T-helper 2 cell treated with Interferon-gamma antibody and Interleukin-4, amounts not matched to agents 5 μg/mL and 100 μg/mL, for 36 hours (primary cell): ENCODE results near the gene TRAK1.

Experiments
- DNase-seq: peaks from one replicate; pipeline ENCODE4 v3.0.0; 2021; ENCODE audit warnings: low spot score
- H3K27ac Mint-ChIP-seq: one replicate; pipeline ENCODE4 v1.8.0; 2021; ENCODE audit warnings: mild to moderate bottlenecking, mixed read lengths
- H3K27me3 Mint-ChIP-seq: one replicate; pipeline ENCODE4 v1.8.0; 2021; ENCODE audit warnings: low read depth, mixed read lengths
- H3K36me3 Mint-ChIP-seq: one replicate; pipeline ENCODE4 v1.8.0; 2021; ENCODE audit warnings: low read depth, mixed read lengths
- H3K4me1 Mint-ChIP-seq: one replicate; pipeline ENCODE4 v1.8.0; 2021; ENCODE audit warnings: low read depth, mixed read lengths
- H3K4me3 Mint-ChIP-seq: one replicate; pipeline ENCODE4 v1.8.0; 2022; ENCODE audit warnings: mild to moderate bottlenecking, moderate library complexity, mixed read lengths
- H3K9me3 Mint-ChIP-seq: one replicate; pipeline ENCODE4 v1.8.0; 2021; ENCODE audit warnings: mixed read lengths

Gene TRAK1

GRCh38 chr3:42134867-42135464, 43.8 kb downstream of the TRAK1 start:
- H3K36me3 Mint-ChIP-seq = no peaks in the 10 kb centered on the region

GRCh38 chr3:42139621-42140453, 48.7 kb downstream of the TRAK1 start:
- H3K9me3 Mint-ChIP-seq = no peaks in the 10 kb centered on the region
- H3K4me3 Mint-ChIP-seq = no peak overlapping the region
- peaks cover 4% of the 10 kb centered on the region for H3K4me1 Mint-ChIP-seq
- H3K36me3 Mint-ChIP-seq = no peaks in the 10 kb centered on the region
- H3K27me3 Mint-ChIP-seq = no peaks in the 10 kb centered on the region
- H3K27ac Mint-ChIP-seq = no peak overlapping the region
- no peak for DNase-seq

More at GRCh38 chr3:42134867-42135464, 43.8 kb downstream of the TRAK1 start:
- Mint-ChIP-seq H3K4me1 (no peaks in the 10 kb centered on the region), H3K9me3 (no peaks in the 10 kb centered on the region), H3K27me3 (no peaks in the 10 kb centered on the region), H3K27ac (no peak overlapping the region), H3K4me3 (no peak overlapping the region)
- DNase-seq = no peak

GRCh38 chr3:42140665-42141203, 49.6 kb downstream of the TRAK1 start:
- Mint-ChIP-seq H3K9me3 (no peaks in the 10 kb centered on the region), H3K36me3 (no peaks in the 10 kb centered on the region), H3K27me3 (no peaks in the 10 kb centered on the region), H3K4me3 (no peak overlapping the region), H3K4me1 (peaks cover 4% of the 10 kb centered on the region), H3K27ac (no peak overlapping the region)
- DNase-seq = no peak

- peaks cover 5% of the 10 kb centered on the region for H3K4me1 Mint-ChIP-seq
- H3K27ac Mint-ChIP-seq = no peak overlapping the region
- no peaks in the 10 kb centered on the region for H3K9me3 Mint-ChIP-seq
- no peaks in the 10 kb centered on the region for H3K27me3 Mint-ChIP-seq
- H3K36me3 Mint-ChIP-seq = no peaks in the 10 kb centered on the region
- no peak overlapping the region for H3K4me3 Mint-ChIP-seq
- DNase-seq = no peak
Observed at GRCh38 chr3:42143440-42143839, 52.3 kb downstream of the TRAK1 start.

GRCh38 chr3:42144209-42144608, 53.1 kb downstream of the TRAK1 start:
- Mint-ChIP-seq H3K9me3 (no peaks in the 10 kb centered on the region), H3K27ac (no peak overlapping the region), H3K36me3 (no peaks in the 10 kb centered on the region), H3K4me1 (peaks cover 13% of the 10 kb centered on the region), H3K27me3 (no peaks in the 10 kb centered on the region), H3K4me3 (no peak overlapping the region)
- no peak for DNase-seq

GRCh38 chr3:42148086-42148848, 57.1 kb downstream of the TRAK1 start:
- H3K27ac Mint-ChIP-seq = no peak overlapping the region
- H3K36me3 Mint-ChIP-seq = no peaks in the 10 kb centered on the region
- H3K4me3 Mint-ChIP-seq = no peak overlapping the region
- H3K9me3 Mint-ChIP-seq = no peaks in the 10 kb centered on the region
- DNase-seq = no peak
- no peaks in the 10 kb centered on the region for H3K27me3 Mint-ChIP-seq
- H3K4me1 Mint-ChIP-seq = peaks cover 20% of the 10 kb centered on the region

- no peak overlapping the region for H3K27ac Mint-ChIP-seq
- H3K4me3 Mint-ChIP-seq = no peak overlapping the region
- no peaks in the 10 kb centered on the region for H3K27me3 Mint-ChIP-seq
- no peak for DNase-seq
- H3K36me3 Mint-ChIP-seq = no peaks in the 10 kb centered on the region
- H3K9me3 Mint-ChIP-seq = no peaks in the 10 kb centered on the region
- peaks cover 19% of the 10 kb centered on the region for H3K4me1 Mint-ChIP-seq
Observed at GRCh38 chr3:42148982-42149432, 57.9 kb downstream of the TRAK1 start.

- Mint-ChIP-seq H3K27me3 (no peaks in the 10 kb centered on the region), H3K4me3 (no peak overlapping the region), H3K9me3 (no peaks in the 10 kb centered on the region), H3K36me3 (no peaks in the 10 kb centered on the region), H3K4me1 (peaks cover 16% of the 10 kb centered on the region), H3K27ac (no peak overlapping the region)
- DNase-seq = no peak
Observed at GRCh38 chr3:42149532-42149931, 58.4 kb downstream of the TRAK1 start.

- peaks cover 16% of the 10 kb centered on the region for H3K4me1 Mint-ChIP-seq
- no peak overlapping the region for H3K4me3 Mint-ChIP-seq
- no peak for DNase-seq
- H3K9me3 Mint-ChIP-seq = no peaks in the 10 kb centered on the region
- H3K27ac Mint-ChIP-seq = no peak overlapping the region
- no peaks in the 10 kb centered on the region for H3K27me3 Mint-ChIP-seq
- no peaks in the 10 kb centered on the region for H3K36me3 Mint-ChIP-seq
Observed at GRCh38 chr3:42149975-42150374, 58.8 kb downstream of the TRAK1 start.

GRCh38 chr3:42151596-42152168, 60.5 kb downstream of the TRAK1 start:
- no peaks in the 10 kb centered on the region for H3K36me3 Mint-ChIP-seq
- H3K9me3 Mint-ChIP-seq = no peaks in the 10 kb centered on the region
- peaks cover 16% of the 10 kb centered on the region for H3K4me1 Mint-ChIP-seq
- no peaks in the 10 kb centered on the region for H3K27me3 Mint-ChIP-seq
- no peak overlapping the region for H3K27ac Mint-ChIP-seq
- DNase-seq = no peak
- no peak overlapping the region for H3K4me3 Mint-ChIP-seq

- H3K36me3 Mint-ChIP-seq = no peaks in the 10 kb centered on the region
- peaks cover 16% of the 10 kb centered on the region for H3K4me1 Mint-ChIP-seq
- no peak overlapping the region for H3K4me3 Mint-ChIP-seq
- no peak for DNase-seq
- H3K27ac Mint-ChIP-seq = no peak overlapping the region
- H3K9me3 Mint-ChIP-seq = no peaks in the 10 kb centered on the region
- H3K27me3 Mint-ChIP-seq = no peaks in the 10 kb centered on the region
Observed at GRCh38 chr3:42152193-42152592, 61.0 kb downstream of the TRAK1 start.

GRCh38 chr3:42153039-42153438, 61.9 kb downstream of the TRAK1 start:
- Mint-ChIP-seq H3K4me3 (no peak overlapping the region), H3K27me3 (no peaks in the 10 kb centered on the region), H3K4me1 (peaks cover 18% of the 10 kb centered on the region), H3K9me3 (no peaks in the 10 kb centered on the region), H3K27ac (no peak overlapping the region), H3K36me3 (no peaks in the 10 kb centered on the region)
- DNase-seq = no peak

GRCh38 chr3:42157540-42158538, 66.7 kb downstream of the TRAK1 start:
- H3K27me3 Mint-ChIP-seq = no peaks in the 10 kb centered on the region
- H3K4me1 Mint-ChIP-seq = peaks cover 37% of the 10 kb centered on the region
- H3K9me3 Mint-ChIP-seq = no peaks in the 10 kb centered on the region
- no peaks in the 10 kb centered on the region for H3K36me3 Mint-ChIP-seq
- no peak overlapping the region for H3K27ac Mint-ChIP-seq
- DNase-seq = no peak
- no peak overlapping the region for H3K4me3 Mint-ChIP-seq
